ENCODE data around the gene NOL4L.
"Not testable (repeated sequence)": the region's sequence is repeated elsewhere in the genome, so short reads cannot be mapped to it uniquely, and the experiment has no call there.

The NOL4L gene

GRCh38 chr20:32596681-32597252 is 11.6 kb upstream of the NOL4L start:
- Mint-ChIP-seq H3K27ac (no peak overlapping the region), H3K27me3 (ENCODE audit: low read depth) (no peaks in the 10 kb centered on the region), H3K4me1 (ENCODE audit: low read depth) (peaks cover 2% of the 10 kb centered on the region), H3K36me3 (ENCODE audit: low read depth) (no peaks in the 10 kb centered on the region), H3K9me3 (no peaks in the 10 kb centered on the region), H3K4me3 (no peak overlapping the region)
- DNase-seq (ENCODE audit: low spot score) = no peak

- H3K9me3 Mint-ChIP-seq = no peaks in the 10 kb centered on the region
- no peak overlapping the region for H3K27ac Mint-ChIP-seq
- H3K4me1 Mint-ChIP-seq (ENCODE audit: low read depth) = peaks cover 2% of the 10 kb centered on the region
Observed at GRCh38 chr20:32595143-32595542, 10.0 kb upstream of the NOL4L start.

GRCh38 chr20:32594669-32595068 is 9.5 kb upstream of the NOL4L start:
- H3K27me3 Mint-ChIP-seq (ENCODE audit: low read depth); H3K9me3 Mint-ChIP-seq; H3K36me3 Mint-ChIP-seq (ENCODE audit: low read depth): not testable (repeated sequence)

More at GRCh38 chr20:32595143-32595542, 10.0 kb upstream of the NOL4L start:
- no peak for DNase-seq (ENCODE audit: low spot score)
- H3K27me3 Mint-ChIP-seq (ENCODE audit: low read depth) = no peaks in the 10 kb centered on the region
- H3K4me3 Mint-ChIP-seq = no peak overlapping the region
- no peaks in the 10 kb centered on the region for H3K36me3 Mint-ChIP-seq (ENCODE audit: low read depth)

GRCh38 chr20:32594204-32594603 is 9.1 kb upstream of the NOL4L start:
- Mint-ChIP-seq H3K4me1 (ENCODE audit: low read depth) (peaks cover 2% of the 10 kb centered on the region), H3K4me3 (no peak overlapping the region), H3K27ac (no peak overlapping the region), H3K9me3 (no peaks in the 10 kb centered on the region), H3K36me3 (ENCODE audit: low read depth) (no peaks in the 10 kb centered on the region), H3K27me3 (ENCODE audit: low read depth) (no peaks in the 10 kb centered on the region)
- DNase-seq (ENCODE audit: low spot score) = no peak

More at GRCh38 chr20:32594669-32595068, 9.5 kb upstream of the NOL4L start:
- not testable (repeated sequence) for H3K4me1 Mint-ChIP-seq (ENCODE audit: low read depth); H3K27ac Mint-ChIP-seq; DNase-seq (ENCODE audit: low spot score); H3K4me3 Mint-ChIP-seq

GRCh38 chr20:32592616-32593015 is 7.5 kb upstream of the NOL4L start:
- H3K4me3 Mint-ChIP-seq; H3K36me3 Mint-ChIP-seq (ENCODE audit: low read depth); DNase-seq (ENCODE audit: low spot score); H3K9me3 Mint-ChIP-seq; H3K27me3 Mint-ChIP-seq (ENCODE audit: low read depth); H3K4me1 Mint-ChIP-seq (ENCODE audit: low read depth); H3K27ac Mint-ChIP-seq: not testable (repeated sequence)

- H3K27ac Mint-ChIP-seq = no peak overlapping the region
- no peak overlapping the region for H3K4me3 Mint-ChIP-seq
- no peak for DNase-seq (ENCODE audit: low spot score)
- peaks cover 14% of the 10 kb centered on the region for H3K27me3 Mint-ChIP-seq (ENCODE audit: low read depth)
- H3K36me3 Mint-ChIP-seq (ENCODE audit: low read depth) = no peaks in the 10 kb centered on the region
- no peaks in the 10 kb centered on the region for H3K9me3 Mint-ChIP-seq
- peaks cover 4% of the 10 kb centered on the region for H3K4me1 Mint-ChIP-seq (ENCODE audit: low read depth)
Observed at GRCh38 chr20:32592022-32592421, 6.9 kb upstream of the NOL4L start.

GRCh38 chr20:32589769-32590168 is 4.6 kb upstream of the NOL4L start:
- H3K27me3 Mint-ChIP-seq (ENCODE audit: low read depth) = peaks cover 29% of the 10 kb centered on the region
- H3K9me3 Mint-ChIP-seq = no peaks in the 10 kb centered on the region
- H3K4me3 Mint-ChIP-seq = no peak overlapping the region
- no peaks in the 10 kb centered on the region for H3K36me3 Mint-ChIP-seq (ENCODE audit: low read depth)
- no peak overlapping the region for H3K27ac Mint-ChIP-seq
- DNase-seq (ENCODE audit: low spot score) = no peak
- peaks cover 9% of the 10 kb centered on the region for H3K4me1 Mint-ChIP-seq (ENCODE audit: low read depth)

GRCh38 chr20:32589256-32589655 is 4.1 kb upstream of the NOL4L start:
- H3K36me3 Mint-ChIP-seq (ENCODE audit: low read depth) = no peaks in the 10 kb centered on the region
- no peak for DNase-seq (ENCODE audit: low spot score)
- H3K4me1 Mint-ChIP-seq (ENCODE audit: low read depth) = peaks cover 9% of the 10 kb centered on the region
- H3K4me3 Mint-ChIP-seq = no peak overlapping the region
- H3K27me3 Mint-ChIP-seq (ENCODE audit: low read depth) = peaks cover 29% of the 10 kb centered on the region
- no peaks in the 10 kb centered on the region for H3K9me3 Mint-ChIP-seq
- H3K27ac Mint-ChIP-seq = no peak overlapping the region

- DNase-seq (ENCODE audit: low spot score) = no peak
- H3K36me3 Mint-ChIP-seq (ENCODE audit: low read depth) = no peaks in the 10 kb centered on the region
- no peaks in the 10 kb centered on the region for H3K9me3 Mint-ChIP-seq
- no peak overlapping the region for H3K27ac Mint-ChIP-seq
- peaks cover 9% of the 10 kb centered on the region for H3K4me1 Mint-ChIP-seq (ENCODE audit: low read depth)
- H3K27me3 Mint-ChIP-seq (ENCODE audit: low read depth) = peaks cover 29% of the 10 kb centered on the region
- H3K4me3 Mint-ChIP-seq = no peak overlapping the region
Observed at GRCh38 chr20:32588040-32588439, 2.9 kb upstream of the NOL4L start.

GRCh38 chr20:32586291-32586690 is 1.2 kb upstream of the NOL4L start:
- no peak overlapping the region for H3K27ac Mint-ChIP-seq
- no peaks in the 10 kb centered on the region for H3K36me3 Mint-ChIP-seq (ENCODE audit: low read depth)
- H3K9me3 Mint-ChIP-seq = no peaks in the 10 kb centered on the region
- peaks cover 16% of the 10 kb centered on the region for H3K4me1 Mint-ChIP-seq (ENCODE audit: low read depth)
- DNase-seq (ENCODE audit: low spot score) = no peak
- peak overlapping the region; percentile 80 for H3K4me3 Mint-ChIP-seq
- H3K27me3 Mint-ChIP-seq (ENCODE audit: low read depth) = peaks cover 29% of the 10 kb centered on the region

GRCh38 chr20:32585586-32586127 is 524 bp upstream of the NOL4L start:
- Mint-ChIP-seq H3K27ac (peak overlapping the region; percentile 76), H3K4me3 (peak overlapping the region; percentile 80), H3K9me3 (no peaks in the 10 kb centered on the region), H3K4me1 (ENCODE audit: low read depth) (peaks cover 21% of the 10 kb centered on the region), H3K27me3 (ENCODE audit: low read depth) (peaks cover 29% of the 10 kb centered on the region), H3K36me3 (ENCODE audit: low read depth) (no peaks in the 10 kb centered on the region)
- peak; percentile 25 for DNase-seq (ENCODE audit: low spot score)

GRCh38 chr20:32583581-32584070 is 1.5 kb downstream of the NOL4L start:
- peaks cover 27% of the 10 kb centered on the region for H3K4me1 Mint-ChIP-seq (ENCODE audit: low read depth)
- peaks cover 29% of the 10 kb centered on the region for H3K27me3 Mint-ChIP-seq (ENCODE audit: low read depth)
- H3K9me3 Mint-ChIP-seq = no peaks in the 10 kb centered on the region
- no peaks in the 10 kb centered on the region for H3K36me3 Mint-ChIP-seq (ENCODE audit: low read depth)
- DNase-seq (ENCODE audit: low spot score) = no peak
- H3K27ac Mint-ChIP-seq = no peak overlapping the region
- H3K4me3 Mint-ChIP-seq = no peak overlapping the region

GRCh38 chr20:32582659-32583580 is 2.2 kb downstream of the NOL4L start:
- Mint-ChIP-seq H3K27ac (no peak overlapping the region), H3K27me3 (ENCODE audit: low read depth) (peaks cover 24% of the 10 kb centered on the region), H3K36me3 (ENCODE audit: low read depth) (no peaks in the 10 kb centered on the region), H3K9me3 (no peaks in the 10 kb centered on the region), H3K4me1 (ENCODE audit: low read depth) (peaks cover 29% of the 10 kb centered on the region), H3K4me3 (peak overlapping the region; percentile 57)
- DNase-seq (ENCODE audit: low spot score) = no peak
